ENCODE results near the gene SCYGR8. TPM values are rescaled to one million over a fixed set of nuclear protein-coding genes. Genes with fewer than 3 reads are reported as not detected.

SCYGR8 gene
- total RNA-seq, 1 donor from 2014 or later = not detected

GRCh38 chr2:227761740-227762476 is 16.2 kb downstream of the SCYGR8 start:
- DNase-seq (ENCODE audit: low spot score) = no peak

DNA sequence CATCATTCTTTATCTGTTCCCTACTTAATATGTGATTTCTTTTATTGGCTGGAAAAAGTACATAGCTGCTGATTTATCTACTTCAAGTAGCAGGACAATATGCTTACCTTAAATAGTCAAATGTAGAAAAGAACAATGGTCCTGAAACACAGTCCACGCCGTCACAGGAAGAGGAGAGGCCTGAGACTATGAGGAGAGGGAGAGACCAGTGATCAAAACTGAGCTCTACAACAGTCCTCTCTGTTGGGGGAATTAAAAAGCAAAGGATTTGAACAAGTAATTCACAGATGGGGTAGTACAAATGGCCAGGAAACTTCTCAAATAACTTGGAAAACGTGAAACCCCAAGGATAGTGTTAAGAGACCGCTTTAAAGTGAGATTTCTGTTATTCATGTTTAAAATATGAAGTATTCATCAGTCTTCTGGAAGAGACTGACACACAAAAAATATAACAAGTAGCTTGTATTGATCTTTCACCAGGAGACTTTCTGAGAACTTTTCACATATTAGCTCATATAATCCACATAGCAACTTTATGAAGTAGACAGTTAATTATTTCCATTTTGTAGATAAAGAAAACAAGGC is 20.2 kb downstream of the SCYGR8 start:
- DNase-seq (ENCODE audit: low spot score) = no peak

- peak; percentile 90 for DNase-seq (ENCODE audit: low spot score)
These were observed 20.7 kb downstream of the SCYGR8 start for GRCh38 chr2:227766373-227766883.

DNA sequence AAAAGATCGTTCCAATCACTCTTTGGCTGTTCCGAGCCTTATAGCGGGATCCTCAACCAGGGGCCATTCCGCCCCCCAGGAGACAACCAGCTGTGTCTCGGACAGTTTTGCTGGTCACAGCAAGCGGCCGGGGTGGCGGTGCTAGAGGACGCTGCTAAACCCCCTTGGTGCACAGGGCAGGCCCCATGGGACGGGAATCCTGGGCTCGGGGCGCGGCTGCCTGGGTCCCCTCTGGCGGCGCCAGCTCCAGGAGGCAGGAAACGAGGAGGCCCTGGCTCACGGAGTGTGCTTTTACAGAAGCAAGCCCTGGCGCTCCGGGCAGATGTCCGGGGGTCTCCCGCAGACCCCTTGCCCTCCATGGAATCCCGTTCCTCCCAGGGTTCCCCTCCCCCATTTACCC is 22.1 kb downstream of the SCYGR8 start:
- DNase-seq (ENCODE audit: low spot score) = no peak

DNA sequence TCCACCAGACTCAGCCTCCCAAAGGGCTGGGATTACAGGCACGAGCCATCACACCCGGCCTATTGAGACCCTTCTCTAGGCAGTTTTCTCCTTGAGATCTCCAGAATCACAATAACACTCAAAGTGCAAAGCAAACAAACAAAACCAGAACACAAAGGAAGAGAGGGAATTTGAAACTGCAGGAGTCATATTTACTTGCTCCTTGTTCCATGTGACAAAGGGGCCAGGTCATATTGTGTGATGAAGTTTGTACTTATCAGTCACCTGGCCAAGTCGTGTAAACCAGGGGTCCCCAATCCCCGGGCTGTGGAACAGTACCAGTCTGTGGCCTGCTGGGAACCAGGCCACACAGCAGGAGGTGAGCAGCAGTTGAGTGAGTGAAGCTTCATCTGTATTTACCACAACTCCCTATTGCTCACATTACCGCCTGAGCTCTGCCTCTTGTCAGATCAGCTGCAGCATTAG is 26.5 kb downstream of the SCYGR8 start:
- DNase-seq (ENCODE audit: low spot score) = no peak

- DNase-seq (ENCODE audit: low spot score) = no peak
These were observed 27.2 kb downstream of the SCYGR8 start for GRCh38 chr2:227772932-227773331.

DNA sequence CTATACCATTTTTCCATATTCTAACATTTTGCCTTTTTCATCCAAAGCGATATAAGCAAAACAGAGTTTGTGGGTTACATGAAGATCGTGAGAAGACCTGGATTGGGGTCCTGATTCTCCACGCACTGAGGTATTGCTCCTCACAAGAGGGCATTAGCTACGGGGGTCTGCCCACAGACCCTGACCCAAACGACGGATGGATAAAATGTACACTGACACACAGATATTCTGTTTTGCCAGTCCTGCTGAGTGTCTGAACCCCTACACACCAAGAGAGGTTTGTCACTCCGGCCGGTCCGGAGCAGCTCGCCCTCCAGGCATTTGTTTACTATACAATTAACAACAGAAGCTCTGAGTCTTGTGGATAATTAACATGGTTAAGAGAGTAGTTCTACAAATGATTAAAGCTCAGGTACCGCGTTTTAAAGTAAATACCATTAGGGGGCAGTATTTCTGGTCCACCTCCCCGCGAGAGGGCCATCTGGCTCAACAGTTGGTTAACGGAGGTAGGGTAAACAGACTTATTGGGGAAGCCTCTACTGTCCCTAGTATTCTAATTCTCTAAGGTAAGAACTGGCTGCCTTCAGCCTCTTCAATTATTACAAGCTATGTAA is 28.4 kb downstream of the SCYGR8 start:
- no peak for DNase-seq (ENCODE audit: low spot score)

GRCh38 chr2:227774895-227775842 is 29.5 kb downstream of the SCYGR8 start:
- no peak for DNase-seq (ENCODE audit: low spot score)

GRCh38 chr2:227780981-227781615 is 35.4 kb downstream of the SCYGR8 start:
- DNase-seq (ENCODE audit: low spot score) = peak; percentile 46

- DNase-seq (ENCODE audit: low spot score) = no peak
These were observed 36.1 kb downstream of the SCYGR8 start for GRCh38 chr2:227781841-227782240.

DNA sequence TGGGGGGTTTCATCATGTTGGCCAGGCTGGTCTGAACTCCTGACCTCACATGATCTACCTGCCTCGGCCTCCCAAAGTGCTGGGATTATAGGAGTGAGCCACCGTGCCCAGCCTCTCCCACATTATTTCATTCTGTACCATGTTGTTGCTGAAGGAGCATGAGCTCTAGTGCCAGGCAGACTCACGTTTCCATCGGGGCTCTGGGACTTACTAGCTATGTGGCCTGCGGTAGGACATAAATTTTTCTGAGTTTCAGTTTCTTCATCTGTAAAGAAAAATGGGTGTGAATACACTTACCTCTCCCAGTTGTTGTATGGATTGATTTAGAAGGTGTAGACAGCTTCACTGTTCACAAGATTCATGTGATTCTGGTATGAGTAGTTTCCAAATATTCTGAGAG is 37.1 kb downstream of the SCYGR8 start:
- DNase-seq (ENCODE audit: low spot score) = no peak

- no peak for DNase-seq (ENCODE audit: low spot score)
These were observed 37.9 kb downstream of the SCYGR8 start for GRCh38 chr2:227783404-227784138.

DNA sequence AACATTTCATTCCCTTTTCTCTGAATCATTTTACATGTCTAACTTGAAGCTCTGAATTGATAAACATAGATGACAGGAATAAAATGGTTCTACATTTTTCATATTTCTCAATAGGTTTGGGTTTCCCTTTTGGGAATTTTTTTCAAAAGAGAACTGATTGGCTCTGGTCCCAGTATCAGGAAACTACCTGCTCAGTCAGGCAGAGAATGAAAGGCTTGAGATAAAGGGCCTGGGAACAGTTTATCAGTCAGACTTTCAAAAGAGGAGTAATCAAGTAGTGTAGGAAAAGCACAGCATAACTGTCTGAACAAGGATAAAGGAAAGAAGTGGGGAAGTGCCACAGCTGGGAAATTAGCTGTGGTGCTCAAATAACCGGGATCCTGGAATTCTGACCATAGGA is 39.6 kb downstream of the SCYGR8 start:
- no peak for DNase-seq (ENCODE audit: low spot score)

GRCh38 chr2:227788561-227789018 is 42.9 kb downstream of the SCYGR8 start:
- DNase-seq (ENCODE audit: low spot score) = no peak

GRCh38 chr2:227789803-227790202 is 44.1 kb downstream of the SCYGR8 start:
- no peak for DNase-seq (ENCODE audit: low spot score)

- no peak for DNase-seq (ENCODE audit: low spot score)
These were observed 47.5 kb downstream of the SCYGR8 start for GRCh38 chr2:227793148-227793712.

Data from mucosa of gallbladder (tissue), 1 donor.